Measurements from ENCODE around the gene BRIP1. TPM values are rescaled to one million over a fixed set of nuclear protein-coding genes. Genes with fewer than 3 reads are reported as not detected.

BRIP1 gene
- total and polyA plus RNA-seq, 2 donors (not counting 3 experiments of a cell fraction or from before 2014, with no cell fraction given), result 1.8 to 12.1 TPM

DNA sequence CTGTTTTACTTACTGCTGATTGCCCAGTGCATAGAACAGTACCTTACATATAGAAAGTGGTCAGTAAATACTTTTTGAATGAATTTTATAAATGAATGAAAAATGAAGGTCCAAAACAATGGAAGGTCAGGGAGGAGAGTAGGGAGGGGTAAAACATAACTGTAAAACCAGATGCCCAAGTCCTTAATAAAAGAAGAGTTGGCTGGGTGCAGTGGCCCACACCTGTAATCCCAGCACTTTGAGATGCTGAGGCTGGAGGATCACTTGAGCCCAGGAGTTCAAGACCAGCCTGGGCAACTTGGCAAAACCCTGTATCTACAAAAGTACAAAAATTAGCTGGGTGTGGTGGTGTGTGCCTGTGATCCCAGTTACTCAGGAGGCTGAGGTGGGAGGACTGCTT, 108.2 kb downstream of the BRIP1 start:
- no peaks in the 10 kb centered on the region for H3K9me3 ChIP-seq (replicated peaks; ENCODE audit: control insufficient read depth, insufficient read depth, low read length)
- no peak overlapping the region for H3K27ac ChIP-seq (ENCODE audit: insufficient read depth, low read depth, low read length)
- no TSS peak for BruUV-seq (replicated peaks)
- intact Hi-C loops (cut with micrococcal nuclease) (no loop called here), dilution Hi-C loops (cut with MboI; ENCODE audit: extremely low pct_ligation_motif_present, low sequenced_read_pairs) (no loop called here)
- no peaks in the 10 kb centered on the region for H3K79me2 ChIP-seq (ENCODE audit: control insufficient read depth, insufficient read depth, low read length)
- ChIA-PET CTCF (no interaction called here), POLR2A (no interaction called here)
- no peaks in the 10 kb centered on the region for H3K36me3 ChIP-seq (ENCODE audit: control insufficient read depth in 2 of 2, extremely low read depth in 1 of 2, insufficient read depth in 2 of 2, low read length in 2 of 2)
- H3K27me3 ChIP-seq (ENCODE audit: control insufficient read depth in 2 of 2, insufficient read depth in 2 of 2, low read length in 2 of 2), result no peaks in the 10 kb centered on the region
- no peak for FAIRE-seq
- H3K4me1 ChIP-seq (ENCODE audit: control insufficient read depth, extremely low read depth, insufficient read depth, low read length), result no peaks in the 10 kb centered on the region
- no peak overlapping the region for H3K4me2 ChIP-seq (ENCODE audit: insufficient read depth, low read length)
- no peak for DNase-seq (ENCODE audit: low read depth, low spot score)
- no peak overlapping the region for H3K9ac ChIP-seq (replicated peaks; ENCODE audit: extremely low read depth, insufficient read depth, low read length)
- no peak overlapping the region for H2AFZ ChIP-seq (ENCODE audit: low read depth, low read length)
- TF ChIP-seq, protein P1, sequence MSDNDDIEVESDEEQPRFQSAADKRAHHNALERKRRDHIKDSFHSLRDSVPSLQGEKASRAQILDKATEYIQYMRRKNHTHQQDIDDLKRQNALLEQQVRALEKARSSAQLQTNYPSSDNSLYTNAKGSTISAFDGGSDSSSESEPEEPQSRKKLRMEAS (IDR thresholded peaks at IDR 0.05; ENCODE audit: insufficient read depth, insufficient read length), result no peak
- TF ChIP-seq JUN (IDR thresholded peaks at IDR 0.05; ENCODE audit: borderline replicate concordance, insufficient read depth, insufficient read length, low read depth) (no peak), FOS (IDR thresholded peaks at IDR 0.05; ENCODE audit: borderline replicate concordance, insufficient read depth, low read length) (no peak), EZH2 (IDR thresholded peaks at IDR 0.05; ENCODE audit: borderline replicate concordance, low read depth, low read length, severe bottlenecking) (no peak), GATA2 (IDR thresholded peaks at IDR 0.05; ENCODE audit: insufficient read depth, insufficient read length, low read depth, low read length) (no peak), MYC (IDR thresholded peaks at IDR 0.05; ENCODE audit: low read depth, low read length) (no peak), POLR2A (IDR thresholded peaks at IDR 0.05; ENCODE audit: low read depth, low read length) (no peak), POLR2AphosphoS5 (IDR thresholded peaks at IDR 0.05; ENCODE audit: insufficient read depth, low read depth, low read length) (no peak)
- TF ChIP-seq, protein P2, sequence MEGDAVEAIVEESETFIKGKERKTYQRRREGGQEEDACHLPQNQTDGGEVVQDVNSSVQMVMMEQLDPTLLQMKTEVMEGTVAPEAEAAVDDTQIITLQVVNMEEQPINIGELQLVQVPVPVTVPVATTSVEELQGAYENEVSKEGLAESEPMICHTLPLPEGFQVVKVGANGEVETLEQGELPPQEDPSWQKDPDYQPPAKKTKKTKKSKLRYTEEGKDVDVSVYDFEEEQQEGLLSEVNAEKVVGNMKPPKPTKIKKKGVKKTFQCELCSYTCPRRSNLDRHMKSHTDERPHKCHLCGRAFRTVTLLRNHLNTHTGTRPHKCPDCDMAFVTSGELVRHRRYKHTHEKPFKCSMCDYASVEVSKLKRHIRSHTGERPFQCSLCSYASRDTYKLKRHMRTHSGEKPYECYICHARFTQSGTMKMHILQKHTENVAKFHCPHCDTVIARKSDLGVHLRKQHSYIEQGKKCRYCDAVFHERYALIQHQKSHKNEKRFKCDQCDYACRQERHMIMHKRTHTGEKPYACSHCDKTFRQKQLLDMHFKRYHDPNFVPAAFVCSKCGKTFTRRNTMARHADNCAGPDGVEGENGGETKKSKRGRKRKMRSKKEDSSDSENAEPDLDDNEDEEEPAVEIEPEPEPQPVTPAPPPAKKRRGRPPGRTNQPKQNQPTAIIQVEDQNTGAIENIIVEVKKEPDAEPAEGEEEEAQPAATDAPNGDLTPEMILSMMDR (IDR thresholded peaks at IDR 0.05; ENCODE audit: extremely low read depth in 1 of 2, insufficient read depth in 1 of 2, low read depth in 1 of 2, low read length in 2 of 2), result no peak
- H4K20me1 ChIP-seq (replicated peaks; ENCODE audit: control insufficient read depth, extremely low read depth, insufficient read depth, low read length), result no peaks in the 10 kb centered on the region
- no peaks in the 10 kb centered on the region for H3K9me1 ChIP-seq (replicated peaks; ENCODE audit: control insufficient read depth, extremely low read depth, insufficient read depth, low read length)
- no peak overlapping the region for H3K4me3 ChIP-seq (replicated peaks in 1 of 3; ENCODE audit: insufficient read depth in 1 of 3, low read depth in 1 of 3, low read length in 3 of 3)
